Chondrocyte (in vitro differentiated cells): ENCODE data around the gene LIPC. TPM values are rescaled to one million over a fixed set of nuclear protein-coding genes. Genes with fewer than 3 reads are reported as not detected.

Source experiments
- DNase-seq: peaks from one replicate; pipeline ENCODE4 v3.0.0; 2021; ENCODE audit warnings: mixed read lengths, low spot score
- H3K27ac Mint-ChIP-seq: one replicate; pipeline ENCODE4 v1.8.0; 2021; ENCODE audit warnings: mild to moderate bottlenecking, moderate library complexity, mixed read lengths; ENCODE audit not compliant: unreplicated experiment
- H3K27me3 Mint-ChIP-seq: 2 replicates; pipeline ENCODE4 v1.8.0; 2021; ENCODE audit warnings: low read depth, mixed read lengths
- H3K36me3 Mint-ChIP-seq: 2 replicates; pipeline ENCODE4 v1.8.0; 2021; ENCODE audit warnings: low read depth, mixed read lengths
- H3K4me1 Mint-ChIP-seq: 2 replicates; pipeline ENCODE4 v1.8.0; 2021; ENCODE audit warnings: low read depth, mild to moderate bottlenecking, mixed read lengths
- H3K4me3 Mint-ChIP-seq: one replicate; pipeline ENCODE4 v1.8.0; 2021; ENCODE audit warnings: mild to moderate bottlenecking, moderate library complexity, mixed read lengths; ENCODE audit not compliant: unreplicated experiment
- H3K9me3 Mint-ChIP-seq: 2 replicates; pipeline ENCODE4 v1.8.0; 2021; ENCODE audit warnings: low read depth, mixed read lengths
- CTCF ChIP-seq: fragments of 200-600 bp; sonication (generic); IDR thresholded peaks from 2 replicates; pipeline ENCODE4 v1.5.0; 2021; ENCODE audit warnings: antibody characterized with exemption, mild to moderate bottlenecking, moderate library complexity
- total RNA-seq: library from RNA; stranded (reverse); gene quantifications from 3 replicates; pipeline ENCODE4 v1.2.1, GENCODE V29; 2021

Gene LIPC
- total RNA-seq, 1 donor from 2014 or later: not detected

GRCh38 chr15:58608711-58609110, 176.9 kb downstream of the LIPC start:
- DNase-seq: no peak
- TF ChIP-seq CTCF: no peak
- H3K4me3 Mint-ChIP-seq: no peak overlapping the region
- no peak overlapping the region for H3K27ac Mint-ChIP-seq
- peaks cover 2% of the 10 kb centered on the region for H3K9me3 Mint-ChIP-seq
- H3K27me3 Mint-ChIP-seq: no peaks in the 10 kb centered on the region
- H3K4me1 Mint-ChIP-seq: peaks cover 6% of the 10 kb centered on the region
- H3K36me3 Mint-ChIP-seq: peaks cover 21% of the 10 kb centered on the region

GRCh38 chr15:58611731-58612676, 180.2 kb downstream of the LIPC start:
- no peak for TF ChIP-seq CTCF
- Mint-ChIP-seq H3K4me1 (peaks cover 6% of the 10 kb centered on the region), H3K36me3 (peaks cover 33% of the 10 kb centered on the region), H3K4me3 (no peak overlapping the region), H3K27me3 (no peaks in the 10 kb centered on the region), H3K27ac (no peak overlapping the region), H3K9me3 (peaks cover 19% of the 10 kb centered on the region)
- no peak for DNase-seq

GRCh38 chr15:58616171-58616570, 184.4 kb downstream of the LIPC start:
- H3K27ac Mint-ChIP-seq: no peak overlapping the region
- no peaks in the 10 kb centered on the region for H3K27me3 Mint-ChIP-seq
- no peak overlapping the region for H3K4me3 Mint-ChIP-seq
- H3K9me3 Mint-ChIP-seq: peaks cover 38% of the 10 kb centered on the region
- DNase-seq: no peak
- H3K4me1 Mint-ChIP-seq: no peaks in the 10 kb centered on the region
- peaks cover 37% of the 10 kb centered on the region for H3K36me3 Mint-ChIP-seq
- no peak for TF ChIP-seq CTCF
